Posterior cingulate gyrus (tissue), 11 donors: Measurements from ENCODE around the gene MGST2.

ENCODE experiments used
- DNase-seq, 10 donors: peaks; one replicate each; pipeline versions ENCODE4 v3.0.0 to v3.0.0-alpha.2; 2020 to 2021; ENCODE audit warnings: mixed read lengths in 3 of 10
- intact Hi-C: fragments of 100-400 bp; cut with DNase I; formaldehyde crosslinking; loops from one replicate; pipeline ENCODE4 v1.15.1; 2023

Gene MGST2

DNA sequence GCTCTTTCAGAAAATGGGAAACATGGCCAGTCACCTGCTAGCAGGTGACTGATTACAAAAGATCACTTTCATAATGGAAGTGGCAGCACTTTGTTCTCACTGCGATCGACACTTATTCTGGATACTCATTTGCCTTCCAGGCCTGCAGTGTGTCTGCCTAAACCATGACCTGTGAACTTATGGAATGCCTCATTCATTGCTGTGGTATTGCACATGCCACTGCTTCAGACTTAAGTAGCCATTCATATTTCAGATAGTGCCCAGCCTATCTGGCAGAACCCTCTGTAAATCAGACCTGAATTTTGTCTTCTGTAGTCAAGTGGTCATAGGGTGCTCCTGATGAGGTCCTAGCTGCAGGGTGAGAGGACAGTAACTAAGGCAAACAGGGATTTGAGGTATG lies 23.3 kb upstream of the MGST2 start:
- no peak for DNase-seq
- intact Hi-C loops, result no loop called here

- intact Hi-C loops, result no loop called here
- no peak for DNase-seq
Measured at GRCh38 chr4:139643042-139643895, 22.4 kb upstream of the MGST2 start.

DNA sequence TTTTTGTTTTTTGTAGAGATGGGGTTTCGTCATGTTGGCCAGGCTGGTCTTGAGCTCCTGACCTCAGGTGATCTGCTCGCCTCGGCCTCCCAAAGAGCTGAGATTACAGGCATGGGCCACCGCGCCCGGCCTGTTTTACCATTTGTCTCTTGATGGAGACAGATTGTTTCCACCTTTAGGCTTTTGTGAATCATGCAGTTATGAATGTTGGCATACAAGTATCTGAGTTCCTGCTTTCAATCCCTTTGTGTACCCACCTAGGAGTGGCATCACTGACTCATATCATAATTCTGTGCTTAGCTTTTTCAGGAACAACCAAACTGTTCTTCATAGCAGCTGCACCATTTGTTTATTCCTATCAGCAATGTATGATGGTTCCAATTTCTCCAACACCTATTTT lies 20.2 kb upstream of the MGST2 start:
- DNase-seq, result no peak
- intact Hi-C loops, result no loop called here

- intact Hi-C loops, result no loop called here
- no peak for DNase-seq
Measured at GRCh38 chr4:139647184-139647583, 18.4 kb upstream of the MGST2 start.

DNA sequence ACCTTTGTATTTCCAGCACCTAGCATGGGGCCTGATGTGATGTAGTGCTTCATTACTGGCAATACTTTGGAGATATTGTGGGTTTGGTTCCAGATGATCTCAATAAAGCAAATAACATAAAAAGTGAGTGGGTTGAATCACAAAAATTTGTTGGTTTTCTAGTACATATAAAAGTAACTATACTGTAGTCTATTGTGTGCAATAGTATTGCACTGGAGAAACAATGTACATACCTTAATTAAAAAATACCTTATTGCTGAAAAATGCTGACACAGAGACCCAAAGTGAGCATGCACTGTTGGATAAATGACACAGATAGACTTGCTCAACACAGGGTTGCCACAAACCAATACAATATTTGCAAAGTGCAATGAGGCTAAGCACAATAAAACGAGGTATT lies 17.7 kb upstream of the MGST2 start:
- intact Hi-C loops, result no loop called here

GRCh38 chr4:139651282-139652194 lies 14.1 kb upstream of the MGST2 start:
- DNase-seq, result peak; percentile 64 to 97 (median 84)
- intact Hi-C loops, result loop anchor here (1.0 to 10.0 kb wide), 5 partner anchors 48 to 1203 kb away; no protein-coding TSS in a partner anchor

More for the DNA sequence above, 17.7 kb upstream of the MGST2 start:
- no peak for DNase-seq

DNA sequence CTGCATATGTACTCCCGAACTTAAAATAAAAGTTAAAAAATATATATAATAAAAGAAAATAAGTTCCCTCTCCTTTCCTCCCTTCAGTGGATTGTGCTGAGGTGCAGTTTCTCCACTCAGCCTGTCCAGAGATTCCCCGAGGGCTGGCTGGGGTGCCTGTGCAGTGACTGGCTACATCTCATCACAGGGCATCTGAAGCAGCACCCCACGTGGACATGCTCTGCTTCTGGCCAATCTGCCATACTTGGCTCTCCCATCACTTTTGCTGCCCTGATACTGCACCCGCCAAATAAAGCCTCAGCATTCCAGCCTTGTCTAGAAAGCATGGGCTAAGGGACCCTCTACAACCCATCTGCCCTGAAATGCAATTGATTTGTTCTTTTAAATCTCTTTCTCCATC lies 11.1 kb upstream of the MGST2 start:
- intact Hi-C loops, result loop anchor here (10.0 kb wide), 4 partner anchors 250 to 1200 kb away; no protein-coding TSS in a partner anchor

GRCh38 chr4:139655116-139655515 lies 10.5 kb upstream of the MGST2 start:
- peak in 1 of 10 donors; percentile 17 for DNase-seq
- intact Hi-C loops, result loop anchor here (10.0 kb wide), 4 partner anchors 250 to 1200 kb away; no protein-coding TSS in a partner anchor

More for the DNA sequence above, 11.1 kb upstream of the MGST2 start:
- DNase-seq, result no peak

GRCh38 chr4:139656614-139657486 lies 8.8 kb upstream of the MGST2 start:
- intact Hi-C loops, result loop anchor here (10.0 kb wide), 4 partner anchors 252 to 1198 kb away; no protein-coding TSS in a partner anchor
- peak in 7 of 10 donors; percentile 35 to 93 (median 53) for DNase-seq

DNA sequence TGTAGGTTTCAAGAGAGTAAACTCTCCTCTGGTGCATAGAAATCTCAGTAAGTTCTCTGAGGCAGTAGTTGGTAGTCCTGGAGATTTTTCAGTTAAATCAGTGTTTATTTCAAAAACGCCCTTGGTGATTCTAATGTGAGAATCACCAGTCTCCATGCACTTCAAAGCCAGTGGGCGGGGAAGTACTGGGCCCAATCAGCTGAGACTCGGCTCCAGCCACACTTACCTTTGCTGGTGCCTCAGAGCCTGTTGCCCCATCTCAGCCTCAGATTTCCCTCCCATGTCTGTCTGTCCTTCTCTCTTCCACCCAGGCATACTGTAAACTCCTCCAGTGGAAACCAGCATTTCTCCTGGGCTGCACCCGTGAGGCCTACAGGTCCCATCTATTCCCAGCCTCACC lies 7.4 kb upstream of the MGST2 start:
- no peak for DNase-seq
- intact Hi-C loops, result loop anchor here (10.0 kb wide), 4 partner anchors 253 to 1197 kb away; no protein-coding TSS in a partner anchor

GRCh38 chr4:139658586-139659382 lies 6.8 kb upstream of the MGST2 start:
- intact Hi-C loops, result loop anchor here (10.0 kb wide), 4 partner anchors 254 to 1196 kb away; no protein-coding TSS in a partner anchor
- DNase-seq, result no peak

GRCh38 chr4:139659735-139660424 lies 5.7 kb upstream of the MGST2 start:
- intact Hi-C loops, result loop anchor here (10.0 kb wide), 4 partner anchors 255 to 1195 kb away; no protein-coding TSS in a partner anchor
- DNase-seq, result no peak

GRCh38 chr4:139660568-139661043 lies 5.0 kb upstream of the MGST2 start:
- intact Hi-C loops, result no loop called here
- no peak for DNase-seq

DNA sequence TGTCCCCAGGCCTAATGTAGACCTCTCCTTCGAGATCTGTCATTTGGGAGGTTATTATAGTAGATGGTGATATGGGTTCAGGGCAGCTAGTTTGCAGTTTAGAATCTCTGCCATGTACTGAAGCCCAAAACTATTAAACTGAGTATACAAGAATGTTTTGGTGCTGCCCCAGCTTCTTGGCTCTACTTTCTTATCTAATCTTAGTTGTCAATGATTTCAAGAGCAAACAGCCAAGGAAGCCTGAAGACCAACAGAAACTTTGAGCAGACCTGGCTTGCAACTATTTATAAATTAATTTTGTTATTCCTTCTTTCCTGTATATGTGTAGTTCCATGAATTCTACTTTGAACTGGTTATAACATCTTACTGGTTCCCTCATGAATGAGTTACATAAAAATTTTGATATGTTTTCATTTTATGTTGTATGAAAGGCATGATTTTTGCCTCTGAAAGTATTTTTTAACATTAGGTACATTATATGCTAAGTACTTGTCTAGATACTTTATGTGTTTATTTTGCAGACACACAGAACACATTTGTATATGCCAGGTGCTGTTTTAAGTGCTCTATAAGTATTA lies 2.0 kb upstream of the MGST2 start:
- DNase-seq, result no peak
- intact Hi-C loops, result no loop called here

GRCh38 chr4:139664442-139664841 lies 1.2 kb upstream of the MGST2 start:
- DNase-seq, result no peak
- intact Hi-C loops, result no loop called here

DNA sequence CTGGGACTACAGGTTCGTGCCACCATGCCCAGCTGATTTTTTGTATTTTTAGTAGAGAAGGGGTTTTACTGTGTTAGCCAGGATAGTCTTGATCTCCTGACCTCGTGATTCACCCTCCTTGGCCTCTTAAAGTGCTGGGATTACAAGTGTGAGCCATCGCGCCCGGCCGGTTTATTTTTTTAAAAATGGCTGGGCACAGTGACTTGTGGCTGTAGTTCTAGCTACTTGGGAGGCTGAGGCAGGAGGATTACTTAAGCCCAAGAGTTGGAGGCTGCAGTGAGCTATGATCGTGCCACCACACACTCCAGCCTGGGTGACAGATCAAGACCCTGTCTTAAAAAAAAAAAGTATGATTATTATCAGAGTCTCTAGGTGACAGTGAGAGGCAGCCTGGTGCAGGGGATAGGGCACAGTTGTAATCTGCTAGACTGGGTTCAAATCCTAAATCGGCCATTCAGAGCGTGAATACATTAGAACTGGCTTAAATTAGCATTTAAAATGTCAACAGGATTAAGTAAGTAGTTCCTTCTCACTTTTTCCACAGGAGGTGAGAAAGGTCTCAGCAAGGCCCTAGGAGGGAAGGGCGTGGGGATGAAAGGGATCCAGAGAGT lies 435 bp upstream of the MGST2 start:
- intact Hi-C loops, result no loop called here

DNA sequence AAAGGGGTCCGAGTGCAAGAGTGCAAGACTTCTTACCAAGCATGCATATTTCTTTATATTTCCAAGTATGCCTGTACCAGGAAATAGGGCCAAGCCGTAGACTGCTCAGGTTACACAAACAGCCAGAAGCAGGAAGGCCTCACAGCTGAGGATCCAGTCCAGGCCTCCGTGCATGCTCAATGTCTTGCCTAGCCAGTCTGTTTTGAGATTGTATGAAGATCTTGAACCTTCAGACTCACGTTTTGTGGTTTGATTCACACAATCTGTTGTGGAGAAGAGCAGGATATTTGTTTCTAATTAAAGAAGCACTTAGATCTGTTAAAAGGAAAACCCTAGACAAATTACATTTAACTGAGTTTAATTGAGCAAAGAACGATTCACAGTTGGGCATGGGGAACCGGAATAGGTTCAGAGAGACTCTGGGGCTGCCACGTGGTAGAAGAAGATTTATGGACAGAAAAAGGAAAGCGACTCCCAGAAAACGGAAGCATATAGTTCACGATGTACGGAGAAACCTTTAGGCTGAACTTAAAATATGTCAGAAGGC lies 1.2 kb downstream of the MGST2 start:
- intact Hi-C loops, result no loop called here
- no peak for DNase-seq

More for the DNA sequence above, 435 bp upstream of the MGST2 start:
- DNase-seq, result no peak
